ENCODE results near the gene NKG7.

Gene NKG7

DNA sequence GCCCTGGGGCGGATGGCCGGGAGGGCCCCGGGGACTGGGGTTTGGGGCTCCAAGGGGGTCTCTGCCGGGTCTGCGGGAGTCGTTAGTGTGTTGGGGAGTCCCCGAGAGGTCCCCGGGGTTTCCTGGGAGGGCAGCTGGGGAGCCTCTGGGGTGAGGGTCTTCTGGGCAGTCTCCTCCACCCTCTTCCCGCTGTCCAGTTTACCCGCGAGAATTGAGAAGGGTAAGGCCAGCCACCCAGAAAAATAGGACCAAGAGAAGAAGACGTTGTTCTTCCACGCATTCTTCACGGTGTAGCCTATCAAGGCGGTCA, 5.2 kb downstream of the NKG7 start:
- no peak for DNase-seq (ENCODE audit: low read depth)
- H3K4me3 ChIP-seq (ENCODE audit: low read depth, low read length): peak overlapping the region; percentile 93
- TF ChIP-seq, protein P1, sequence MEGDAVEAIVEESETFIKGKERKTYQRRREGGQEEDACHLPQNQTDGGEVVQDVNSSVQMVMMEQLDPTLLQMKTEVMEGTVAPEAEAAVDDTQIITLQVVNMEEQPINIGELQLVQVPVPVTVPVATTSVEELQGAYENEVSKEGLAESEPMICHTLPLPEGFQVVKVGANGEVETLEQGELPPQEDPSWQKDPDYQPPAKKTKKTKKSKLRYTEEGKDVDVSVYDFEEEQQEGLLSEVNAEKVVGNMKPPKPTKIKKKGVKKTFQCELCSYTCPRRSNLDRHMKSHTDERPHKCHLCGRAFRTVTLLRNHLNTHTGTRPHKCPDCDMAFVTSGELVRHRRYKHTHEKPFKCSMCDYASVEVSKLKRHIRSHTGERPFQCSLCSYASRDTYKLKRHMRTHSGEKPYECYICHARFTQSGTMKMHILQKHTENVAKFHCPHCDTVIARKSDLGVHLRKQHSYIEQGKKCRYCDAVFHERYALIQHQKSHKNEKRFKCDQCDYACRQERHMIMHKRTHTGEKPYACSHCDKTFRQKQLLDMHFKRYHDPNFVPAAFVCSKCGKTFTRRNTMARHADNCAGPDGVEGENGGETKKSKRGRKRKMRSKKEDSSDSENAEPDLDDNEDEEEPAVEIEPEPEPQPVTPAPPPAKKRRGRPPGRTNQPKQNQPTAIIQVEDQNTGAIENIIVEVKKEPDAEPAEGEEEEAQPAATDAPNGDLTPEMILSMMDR (IDR thresholded peaks at IDR 0.05; ENCODE audit: insufficient read depth, low read depth, low read length, missing control alignments): no peak

DNA sequence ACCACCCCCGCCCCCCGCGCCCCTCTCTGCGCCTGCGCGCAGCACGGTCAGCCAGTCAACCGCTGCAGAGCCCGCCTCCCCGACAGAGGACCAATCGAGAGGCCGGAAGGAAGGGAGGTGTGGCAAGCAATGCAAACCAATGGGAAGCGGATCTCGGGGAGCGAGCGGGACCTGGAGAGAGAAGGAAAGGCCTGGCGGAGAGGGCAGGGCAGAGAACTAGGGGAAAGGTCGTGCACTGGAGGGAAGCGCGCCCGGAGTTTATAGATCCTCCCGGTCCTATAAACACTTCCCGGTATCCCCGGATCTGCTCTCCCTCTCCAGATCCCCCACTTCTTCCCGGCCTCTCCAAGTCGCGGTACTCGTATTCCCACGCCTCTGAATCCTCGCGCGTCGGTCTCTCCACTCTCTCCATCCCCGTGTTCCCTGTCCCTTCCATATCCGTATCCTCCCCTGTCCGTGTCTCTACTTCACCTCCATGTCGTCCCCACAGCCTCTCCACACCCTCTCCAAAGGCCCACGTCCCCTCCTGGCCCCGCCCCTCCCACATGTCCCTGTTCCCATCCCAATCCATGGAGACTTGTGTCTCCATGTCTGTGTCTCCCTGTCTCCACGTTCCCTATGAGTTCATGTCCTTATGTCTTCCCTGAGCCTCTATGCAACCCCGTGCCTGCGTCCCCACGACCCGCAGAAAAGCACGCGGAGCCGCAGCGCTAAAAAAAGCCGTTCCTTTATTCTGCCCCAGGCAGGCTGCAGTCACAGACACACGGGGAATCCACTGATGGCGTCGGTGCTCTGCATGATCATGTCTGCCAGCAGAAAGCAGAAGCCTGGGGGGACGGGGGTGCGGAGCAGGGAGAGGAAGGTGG, 5.8 kb downstream of the NKG7 start:
- DNase-seq (ENCODE audit: low read depth): peak; percentile 98
- TF ChIP-seq, protein P1 (IDR thresholded peaks at IDR 0.05; ENCODE audit: insufficient read depth, low read depth, low read length, missing control alignments): no peak
- H3K4me3 ChIP-seq (ENCODE audit: low read depth, low read length): peak overlapping the region; percentile 93

DNA sequence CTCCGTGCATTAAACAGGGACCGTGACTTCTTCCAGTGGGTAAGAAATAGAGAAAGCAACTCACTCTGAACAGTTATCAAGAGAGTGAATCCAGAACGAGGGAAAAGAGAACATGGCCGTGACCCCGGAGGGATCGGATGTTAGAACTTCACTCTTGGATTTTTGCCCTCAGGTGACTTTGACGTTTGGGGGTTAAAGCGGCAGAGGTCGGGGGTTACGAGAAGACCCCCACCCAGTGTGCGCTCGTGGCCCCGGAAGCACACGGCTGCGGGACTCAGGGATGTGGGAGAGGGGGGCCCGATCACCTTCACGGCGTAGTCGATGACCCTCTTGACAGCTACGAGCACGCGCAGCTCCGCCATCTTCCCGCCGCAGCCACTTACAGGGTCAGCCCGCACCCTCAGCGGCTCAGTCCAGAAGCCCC, 6.5 kb downstream of the NKG7 start, which contains the start of gene ETFB:
Gene ETFB, minus strand, starts transcription at position 424 of the 424 bp plus-strand sequence. Its CDS starts 62 bp downstream, at position 362.
- H3K4me3 ChIP-seq (ENCODE audit: low read depth, low read length): peak within 1 kb of the TSS; percentile 93
- no peak for DNase-seq (ENCODE audit: low read depth)
- TF ChIP-seq, protein P1 (IDR thresholded peaks at IDR 0.05; ENCODE audit: insufficient read depth, low read depth, low read length, missing control alignments): no peak

DNA sequence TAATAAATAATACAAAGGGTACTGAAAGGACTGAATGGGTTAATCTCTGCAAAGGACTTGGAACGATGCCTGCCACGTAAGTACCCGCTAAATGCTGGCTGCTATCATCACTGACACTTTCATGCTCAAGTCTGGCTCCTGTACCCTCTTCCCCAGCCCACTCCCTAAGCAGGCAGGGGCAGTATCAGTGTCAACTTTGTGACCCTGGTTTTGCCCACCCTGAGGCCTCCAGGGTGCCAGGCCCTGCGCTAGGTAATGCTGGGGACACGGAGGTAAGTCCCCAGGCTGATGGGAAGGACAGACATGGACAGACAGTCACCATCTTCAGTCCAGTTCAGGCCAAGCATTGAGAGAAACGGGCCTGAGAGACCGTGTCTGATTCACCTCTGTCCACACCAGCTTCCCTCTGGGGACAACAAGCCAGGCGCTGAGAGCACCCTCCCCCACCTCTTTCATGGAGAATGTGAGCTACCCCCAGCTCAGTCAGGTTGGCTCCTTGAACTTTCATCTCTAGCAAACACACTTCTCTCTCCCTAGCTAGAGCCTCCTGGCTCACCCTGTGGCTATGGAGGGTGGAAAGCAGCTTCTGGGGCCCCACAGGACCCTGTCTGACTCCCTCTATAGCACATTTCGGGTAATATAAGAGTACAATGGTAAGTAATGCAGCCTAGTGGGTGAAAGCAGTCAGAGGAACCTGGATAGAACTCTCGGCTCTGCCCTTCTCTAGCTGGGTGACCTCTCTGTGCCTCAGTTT, 7.1 kb downstream of the NKG7 start:
- TF ChIP-seq, protein P1 (IDR thresholded peaks at IDR 0.05; ENCODE audit: insufficient read depth, low read depth, low read length, missing control alignments): no peak
- H3K4me3 ChIP-seq (ENCODE audit: low read depth, low read length): peak overlapping the region; percentile 93
- peak; percentile 36 for DNase-seq (ENCODE audit: low read depth)

DNA sequence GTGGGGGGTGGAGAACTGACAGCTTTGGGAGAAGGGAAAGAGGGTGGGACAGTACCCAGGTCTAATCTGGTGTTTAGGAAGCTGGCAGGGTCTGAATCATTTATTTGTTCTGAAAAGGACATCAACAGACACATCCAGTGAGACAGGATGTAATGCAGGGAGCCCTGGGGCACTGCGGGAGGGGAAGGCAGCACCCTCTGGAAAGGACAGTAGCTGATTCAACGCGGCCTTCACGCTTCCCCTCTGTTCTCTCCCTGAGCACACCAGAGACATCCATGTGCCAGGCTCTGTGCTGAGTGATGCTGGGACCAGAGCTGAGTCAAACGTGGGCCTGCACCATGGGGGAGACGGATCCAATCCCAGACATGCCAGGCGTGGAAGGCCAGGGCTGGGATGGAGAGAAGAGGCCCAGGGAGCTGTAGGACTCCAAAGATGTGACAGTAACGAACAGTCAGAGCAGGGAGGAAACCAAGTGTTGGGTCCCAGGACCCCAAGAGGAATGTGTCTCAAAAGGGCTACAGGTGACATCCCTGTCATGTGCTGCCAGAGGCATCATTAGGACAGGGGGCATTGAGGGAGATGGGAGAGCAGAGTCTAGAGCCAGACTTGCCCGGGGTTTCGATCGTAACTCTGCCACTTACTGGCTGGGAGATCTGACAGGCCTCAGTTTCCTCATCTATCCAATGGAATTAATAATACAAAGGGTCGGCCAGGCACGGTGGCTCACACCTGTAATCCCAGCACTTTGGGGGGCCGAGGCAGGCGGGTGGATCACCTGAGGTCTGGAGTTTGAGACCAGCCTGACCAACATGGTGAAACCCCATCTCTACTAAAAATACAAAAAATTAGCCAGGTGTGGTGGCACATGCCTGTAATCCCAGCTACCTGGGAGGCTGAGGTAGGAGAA, 8.0 kb downstream of the NKG7 start:
- no peak for DNase-seq (ENCODE audit: low read depth)
- TF ChIP-seq, protein P1 (IDR thresholded peaks at IDR 0.05; ENCODE audit: insufficient read depth, low read depth, low read length, missing control alignments): no peak
- H3K4me3 ChIP-seq (ENCODE audit: low read depth, low read length): no peak overlapping the region

DNA sequence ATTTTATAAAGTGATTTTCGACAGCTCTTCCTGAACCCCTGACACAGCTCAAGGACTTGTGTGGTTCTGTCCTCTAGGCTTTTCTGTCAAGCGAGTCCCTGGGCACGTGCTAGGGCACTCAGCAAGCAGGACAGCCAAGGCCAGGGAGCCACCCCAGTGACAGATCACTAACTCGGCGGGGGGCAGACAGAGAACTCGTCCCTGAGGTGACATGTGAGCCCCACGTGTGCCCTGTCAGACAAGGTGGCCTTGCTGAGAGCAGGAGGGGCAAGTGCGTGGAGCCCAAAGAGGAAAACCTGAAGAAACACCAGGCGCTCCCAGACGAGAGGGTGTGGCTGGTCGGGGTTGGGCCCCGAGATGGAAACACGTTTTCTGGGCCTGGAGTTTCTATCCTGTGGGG, 11.2 kb downstream of the NKG7 start:
- TF ChIP-seq, protein P1 (IDR thresholded peaks at IDR 0.05; ENCODE audit: insufficient read depth, low read depth, low read length, missing control alignments): no peak
- no peak overlapping the region for H3K4me3 ChIP-seq (ENCODE audit: low read depth, low read length)
- DNase-seq (ENCODE audit: low read depth): no peak
